Bronchial epithelial cell (primary cell): Measurements from ENCODE around the gene FBXO36. TPM values are rescaled to one million over a fixed set of nuclear protein-coding genes. Genes with fewer than 3 reads are reported as not detected.

Source experiments
- DNase-seq: peaks from one replicate; pipeline ENCODE4 v3.0.0-alpha.2; 2010; ENCODE audit warnings: low read depth
- FAIRE-seq: peaks from 2 replicates; lab custom pipeline; 2011; peaks lifted over from hg19 to GRCh38; lab: Jason Lieb, UNC
- H3K27me3 ChIP-seq: 2 replicates; pipeline ENCODE4 v1.5.1; 2011; ENCODE audit warnings: low read length; ENCODE audit not compliant: control insufficient read depth, insufficient read depth
- H3K36me3 ChIP-seq: 2 replicates; pipeline ENCODE4 v1.5.1; 2011; ENCODE audit warnings: low read length; ENCODE audit not compliant: control insufficient read depth, insufficient read depth
- H3K4me3 ChIP-seq: 2 replicates; pipeline ENCODE4 v1.5.1; 2011; ENCODE audit warnings: mild to moderate bottlenecking, low read depth, low read length, control low read depth
- total RNA-seq: library from RNA; depleted of rRNA; stranded (reverse); fragments of >200 nt; gene quantifications from 2 replicates; pipeline ENCODE4 v1.2.1, GENCODE V29; 2014
- TF ChIP-seq, protein P1 (sequence below): IDR thresholded peaks from 2 replicates; pipeline ENCODE4 v1.5.1; 2011; ENCODE audit warnings: mild to moderate bottlenecking, moderate library complexity, low read length, control low read depth, inconsistent platforms; ENCODE audit not compliant: insufficient read depth, severe bottlenecking

Gene FBXO36
- total RNA-seq, 1 donor from 2014 or later, result 3.4 TPM

- DNase-seq (no peak), FAIRE-seq (no peak)
- H3K27me3 ChIP-seq, result no peaks in the 10 kb centered on the region
- peaks cover 2% of the 10 kb centered on the region for H3K36me3 ChIP-seq
- TF ChIP-seq, protein P1, sequence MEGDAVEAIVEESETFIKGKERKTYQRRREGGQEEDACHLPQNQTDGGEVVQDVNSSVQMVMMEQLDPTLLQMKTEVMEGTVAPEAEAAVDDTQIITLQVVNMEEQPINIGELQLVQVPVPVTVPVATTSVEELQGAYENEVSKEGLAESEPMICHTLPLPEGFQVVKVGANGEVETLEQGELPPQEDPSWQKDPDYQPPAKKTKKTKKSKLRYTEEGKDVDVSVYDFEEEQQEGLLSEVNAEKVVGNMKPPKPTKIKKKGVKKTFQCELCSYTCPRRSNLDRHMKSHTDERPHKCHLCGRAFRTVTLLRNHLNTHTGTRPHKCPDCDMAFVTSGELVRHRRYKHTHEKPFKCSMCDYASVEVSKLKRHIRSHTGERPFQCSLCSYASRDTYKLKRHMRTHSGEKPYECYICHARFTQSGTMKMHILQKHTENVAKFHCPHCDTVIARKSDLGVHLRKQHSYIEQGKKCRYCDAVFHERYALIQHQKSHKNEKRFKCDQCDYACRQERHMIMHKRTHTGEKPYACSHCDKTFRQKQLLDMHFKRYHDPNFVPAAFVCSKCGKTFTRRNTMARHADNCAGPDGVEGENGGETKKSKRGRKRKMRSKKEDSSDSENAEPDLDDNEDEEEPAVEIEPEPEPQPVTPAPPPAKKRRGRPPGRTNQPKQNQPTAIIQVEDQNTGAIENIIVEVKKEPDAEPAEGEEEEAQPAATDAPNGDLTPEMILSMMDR, result no peak
- no peak overlapping the region for H3K4me3 ChIP-seq
Observed at GRCh38 chr2:229903037-229903436, 19.3 kb upstream of the FBXO36 start.

DNA sequence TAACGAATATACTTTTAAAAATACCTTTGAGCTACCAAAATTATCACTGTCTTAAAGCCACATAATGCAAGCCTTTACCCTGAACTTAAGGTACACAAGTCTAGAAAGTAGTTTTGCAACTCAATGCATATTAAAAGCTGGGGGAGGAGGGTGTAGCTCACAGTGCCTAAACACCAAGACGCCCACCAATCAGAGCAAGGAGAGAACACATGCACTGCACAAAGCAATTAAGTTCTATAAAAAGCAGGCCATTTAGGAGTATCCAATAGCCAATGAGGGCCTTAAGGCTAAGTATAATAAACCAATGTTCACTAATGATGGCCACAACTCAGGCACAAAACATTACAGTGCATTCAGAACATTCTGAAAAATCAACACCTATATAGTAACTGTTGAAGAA is 16.7 kb upstream of the FBXO36 start:
- peaks cover 2% of the 10 kb centered on the region for H3K36me3 ChIP-seq
- H3K27me3 ChIP-seq, result no peaks in the 10 kb centered on the region
- DNase-seq (no peak), FAIRE-seq (no peak)
- TF ChIP-seq, protein P1, result no peak
- no peak overlapping the region for H3K4me3 ChIP-seq

GRCh38 chr2:229909090-229909489 is 13.2 kb upstream of the FBXO36 start:
- no peaks in the 10 kb centered on the region for H3K27me3 ChIP-seq
- H3K36me3 ChIP-seq, result peaks cover 2% of the 10 kb centered on the region
- TF ChIP-seq, protein P1, result no peak
- DNase-seq (no peak), FAIRE-seq (no peak)
- no peak overlapping the region for H3K4me3 ChIP-seq

DNA sequence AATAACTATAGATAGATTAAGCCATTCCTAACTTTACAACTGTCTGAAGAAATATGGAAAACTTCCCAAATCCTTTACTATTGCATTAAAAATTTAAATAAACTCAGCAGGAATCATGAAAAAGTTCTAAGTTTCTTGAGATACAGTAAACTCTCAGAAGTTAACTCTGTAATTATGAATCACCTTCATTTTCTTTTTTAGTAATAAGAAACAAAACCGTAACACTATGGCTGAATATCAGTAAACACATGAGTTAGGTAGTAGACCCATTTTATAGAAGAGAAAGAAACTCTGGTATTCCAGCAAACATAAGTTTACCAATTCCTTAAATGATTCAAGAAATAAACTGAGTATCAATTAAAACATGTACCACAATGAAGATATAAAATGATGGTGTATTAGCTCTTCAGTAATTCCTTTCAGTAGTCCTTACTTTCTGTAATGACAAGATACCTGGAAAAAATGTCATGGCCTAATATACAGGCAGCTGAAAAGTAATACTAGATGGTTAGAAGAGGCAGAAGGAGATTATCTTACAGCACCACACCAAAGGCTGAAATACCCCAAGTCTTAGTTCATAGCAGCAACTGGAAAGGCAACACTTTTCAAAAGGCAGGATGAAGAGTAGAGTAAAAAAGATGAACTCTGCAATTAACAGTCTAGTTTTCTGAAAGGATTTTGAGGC is 12.0 kb upstream of the FBXO36 start:
- TF ChIP-seq, protein P1, result no peak
- no peak for FAIRE-seq
- peaks cover 2% of the 10 kb centered on the region for H3K36me3 ChIP-seq
- DNase-seq, result no peak
- no peak overlapping the region for H3K4me3 ChIP-seq
- H3K27me3 ChIP-seq, result no peaks in the 10 kb centered on the region

- TF ChIP-seq, protein P1, result peak; percentile 18
- H3K27me3 ChIP-seq, result no peaks in the 10 kb centered on the region
- H3K4me3 ChIP-seq, result no peak overlapping the region
- no peak for FAIRE-seq
- DNase-seq, result no peak
- no peaks in the 10 kb centered on the region for H3K36me3 ChIP-seq
Observed at GRCh38 chr2:229910832-229911412, 11.4 kb upstream of the FBXO36 start.
